ENCODE data around the gene CTAG1B.

The CTAG1B gene

DNA sequence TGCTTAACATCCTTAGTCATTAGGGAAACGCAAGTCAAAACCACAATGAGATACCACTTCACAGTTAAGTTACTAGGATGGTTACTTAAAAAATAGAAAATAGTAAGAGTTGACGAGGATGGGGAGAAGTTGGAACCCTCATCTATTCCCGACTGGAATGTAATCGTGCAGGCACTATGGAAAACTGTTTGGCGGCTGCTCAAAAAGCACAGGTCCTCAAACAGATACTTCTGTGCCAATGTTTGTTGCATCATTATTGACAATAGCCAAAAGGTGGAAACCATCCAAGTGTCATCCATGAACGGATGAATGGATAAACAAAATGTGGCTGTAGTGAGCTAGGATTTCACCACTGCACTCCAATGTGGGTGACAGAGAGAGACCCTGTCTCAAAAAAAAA, 11.7 kb downstream of the CTAG1B start:
- no peak for DNase-seq (ENCODE audit: low read depth in 2 of 2)
- H3K4me3 ChIP-seq (replicated peaks in 1 of 2; ENCODE audit: low read depth in 2 of 2, low read length in 2 of 2): no peak overlapping the region
- TF ChIP-seq, protein P1, sequence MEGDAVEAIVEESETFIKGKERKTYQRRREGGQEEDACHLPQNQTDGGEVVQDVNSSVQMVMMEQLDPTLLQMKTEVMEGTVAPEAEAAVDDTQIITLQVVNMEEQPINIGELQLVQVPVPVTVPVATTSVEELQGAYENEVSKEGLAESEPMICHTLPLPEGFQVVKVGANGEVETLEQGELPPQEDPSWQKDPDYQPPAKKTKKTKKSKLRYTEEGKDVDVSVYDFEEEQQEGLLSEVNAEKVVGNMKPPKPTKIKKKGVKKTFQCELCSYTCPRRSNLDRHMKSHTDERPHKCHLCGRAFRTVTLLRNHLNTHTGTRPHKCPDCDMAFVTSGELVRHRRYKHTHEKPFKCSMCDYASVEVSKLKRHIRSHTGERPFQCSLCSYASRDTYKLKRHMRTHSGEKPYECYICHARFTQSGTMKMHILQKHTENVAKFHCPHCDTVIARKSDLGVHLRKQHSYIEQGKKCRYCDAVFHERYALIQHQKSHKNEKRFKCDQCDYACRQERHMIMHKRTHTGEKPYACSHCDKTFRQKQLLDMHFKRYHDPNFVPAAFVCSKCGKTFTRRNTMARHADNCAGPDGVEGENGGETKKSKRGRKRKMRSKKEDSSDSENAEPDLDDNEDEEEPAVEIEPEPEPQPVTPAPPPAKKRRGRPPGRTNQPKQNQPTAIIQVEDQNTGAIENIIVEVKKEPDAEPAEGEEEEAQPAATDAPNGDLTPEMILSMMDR (IDR thresholded peaks at IDR 0.05; ENCODE audit: low read depth, low read length): no peak

DNA sequence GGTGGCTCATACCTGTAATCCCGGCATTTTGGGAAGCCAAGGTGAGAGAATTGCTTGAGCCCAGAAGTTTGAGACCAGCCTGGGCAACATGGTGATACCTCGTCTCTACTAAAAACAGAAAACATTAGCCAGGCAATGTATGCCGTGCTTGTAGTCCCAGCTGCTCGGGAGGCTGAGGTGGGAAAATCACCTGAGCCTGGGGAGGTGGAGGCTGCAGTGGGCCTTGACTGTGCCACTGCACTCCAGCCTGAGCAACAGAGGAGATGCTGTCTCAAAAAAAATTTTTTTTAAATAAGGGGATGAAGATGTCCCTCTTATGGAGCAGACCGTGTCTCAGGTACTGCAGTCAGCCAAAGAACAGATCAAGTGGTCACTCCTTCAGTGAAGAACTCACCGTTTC, 13.5 kb downstream of the CTAG1B start:
- H3K4me3 ChIP-seq (replicated peaks in 1 of 2; ENCODE audit: low read depth in 2 of 2, low read length in 2 of 2): no peak overlapping the region
- DNase-seq (ENCODE audit: low read depth in 2 of 2): no peak
- TF ChIP-seq, protein P1 (IDR thresholded peaks at IDR 0.05; ENCODE audit: low read depth, low read length): no peak

DNA sequence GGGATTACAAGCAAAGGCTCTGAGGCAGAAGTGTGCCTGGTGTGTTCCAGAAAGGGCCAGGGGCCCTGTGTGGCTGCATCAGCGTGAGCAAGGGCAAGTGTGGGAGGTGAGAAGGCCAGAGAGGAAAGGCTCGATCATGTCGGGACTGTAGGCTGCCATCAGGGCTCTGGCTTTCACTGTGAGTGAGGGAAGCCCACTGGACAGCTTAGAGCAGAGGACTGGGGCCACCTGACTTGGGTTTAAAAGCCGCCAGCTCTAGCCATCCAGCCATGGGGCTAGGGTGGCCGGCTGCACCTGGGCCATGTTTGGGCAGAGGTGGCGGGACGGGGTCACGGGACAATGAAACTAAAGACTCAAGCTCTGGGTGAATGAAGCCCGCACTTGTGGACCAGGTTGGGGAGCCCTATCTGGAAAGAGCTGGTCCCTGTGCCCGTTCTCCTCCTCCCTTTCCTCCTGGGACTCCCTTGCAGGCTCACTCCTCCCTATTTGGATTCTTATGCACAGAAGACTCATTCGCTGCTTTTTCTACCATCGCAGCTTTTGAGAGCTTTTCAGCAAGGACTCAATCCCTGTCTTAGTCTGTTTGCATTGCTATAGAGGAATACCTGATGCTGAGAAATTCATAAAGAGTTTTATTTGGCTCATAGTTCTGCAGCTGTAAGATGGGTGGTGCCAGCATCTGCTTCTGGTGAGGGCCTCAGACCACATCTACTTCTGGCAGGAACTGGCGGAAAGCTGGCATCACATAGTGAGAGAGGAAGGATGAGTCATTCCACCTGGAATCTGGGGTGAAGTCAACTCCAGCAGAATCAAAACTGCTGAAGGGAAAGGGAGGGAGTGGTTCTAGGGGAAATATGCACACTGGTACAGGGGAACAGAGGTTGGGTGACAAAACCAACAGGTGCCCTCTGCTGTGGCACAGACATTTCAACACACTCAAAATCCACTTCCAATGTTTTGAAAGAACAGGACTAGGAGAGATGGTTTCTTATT, 15.3 kb downstream of the CTAG1B start:
- no peak overlapping the region for H3K4me3 ChIP-seq (replicated peaks in 1 of 2; ENCODE audit: low read depth in 2 of 2, low read length in 2 of 2)
- TF ChIP-seq, protein P1 (IDR thresholded peaks at IDR 0.05; ENCODE audit: low read depth, low read length): no peak
- DNase-seq (ENCODE audit: low read depth in 2 of 2): peak; percentile 57 to 68

DNA sequence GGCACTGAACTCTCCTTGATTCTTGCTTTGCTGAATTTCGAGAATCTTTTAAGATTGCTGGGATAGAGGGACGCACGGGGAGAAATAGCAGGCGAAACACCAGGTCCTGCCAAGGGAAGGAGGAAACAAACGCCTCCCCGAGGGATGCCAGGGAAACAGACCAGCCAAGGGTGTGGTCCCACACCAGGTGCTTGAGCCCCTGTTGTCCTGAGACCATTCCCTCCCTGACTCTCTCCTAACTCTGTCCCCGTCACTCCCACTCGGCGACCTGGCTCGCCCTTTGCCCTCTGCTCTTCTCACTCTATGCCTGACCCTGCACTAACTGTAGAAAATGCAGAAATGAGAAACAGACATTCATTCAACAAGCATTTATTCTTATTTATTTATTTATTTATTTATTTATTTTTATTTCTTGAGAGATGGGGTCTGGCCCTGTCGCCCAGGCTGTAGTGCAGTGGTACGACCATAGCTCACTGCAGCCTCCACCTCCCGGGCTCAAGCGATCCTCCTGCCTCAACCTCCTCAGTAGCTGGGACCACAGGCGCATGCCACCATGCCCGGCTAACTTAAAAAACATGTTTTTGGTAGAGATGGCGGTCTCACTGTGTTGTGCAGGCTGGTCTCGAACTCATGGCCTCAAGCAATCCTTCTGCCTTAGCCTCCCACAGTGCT, 16.2 kb downstream of the CTAG1B start:
- TF ChIP-seq, protein P1 (IDR thresholded peaks at IDR 0.05; ENCODE audit: low read depth, low read length): no peak
- H3K4me3 ChIP-seq (replicated peaks in 1 of 2; ENCODE audit: low read depth in 2 of 2, low read length in 2 of 2): no peak overlapping the region
- no peak for DNase-seq (ENCODE audit: low read depth in 2 of 2)

DNA sequence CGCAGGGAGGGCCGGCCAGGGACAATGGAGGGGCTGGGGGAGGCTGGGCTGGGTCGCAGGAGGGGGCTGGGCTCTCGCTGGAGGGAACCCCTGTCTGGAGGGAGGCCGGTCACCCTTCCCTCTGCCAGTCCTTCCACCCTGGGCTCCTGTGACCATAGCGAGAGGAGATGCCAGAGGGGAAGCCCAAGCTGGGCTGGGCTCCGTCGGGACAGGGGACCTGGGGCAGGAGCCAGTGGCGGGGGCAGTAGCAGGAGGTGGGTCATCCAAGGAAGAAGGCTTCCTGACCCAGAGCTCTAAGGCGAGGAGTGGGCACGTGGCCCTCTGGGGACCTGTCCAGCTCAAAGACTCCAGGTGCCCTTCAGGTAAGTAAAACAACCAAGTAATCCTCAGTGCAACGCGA, 16.9 kb downstream of the CTAG1B start:
- DNase-seq (ENCODE audit: low read depth in 2 of 2): no peak
- no peak overlapping the region for H3K4me3 ChIP-seq (replicated peaks in 1 of 2; ENCODE audit: low read depth in 2 of 2, low read length in 2 of 2)
- TF ChIP-seq, protein P1 (IDR thresholded peaks at IDR 0.05; ENCODE audit: low read depth, low read length): no peak

DNA sequence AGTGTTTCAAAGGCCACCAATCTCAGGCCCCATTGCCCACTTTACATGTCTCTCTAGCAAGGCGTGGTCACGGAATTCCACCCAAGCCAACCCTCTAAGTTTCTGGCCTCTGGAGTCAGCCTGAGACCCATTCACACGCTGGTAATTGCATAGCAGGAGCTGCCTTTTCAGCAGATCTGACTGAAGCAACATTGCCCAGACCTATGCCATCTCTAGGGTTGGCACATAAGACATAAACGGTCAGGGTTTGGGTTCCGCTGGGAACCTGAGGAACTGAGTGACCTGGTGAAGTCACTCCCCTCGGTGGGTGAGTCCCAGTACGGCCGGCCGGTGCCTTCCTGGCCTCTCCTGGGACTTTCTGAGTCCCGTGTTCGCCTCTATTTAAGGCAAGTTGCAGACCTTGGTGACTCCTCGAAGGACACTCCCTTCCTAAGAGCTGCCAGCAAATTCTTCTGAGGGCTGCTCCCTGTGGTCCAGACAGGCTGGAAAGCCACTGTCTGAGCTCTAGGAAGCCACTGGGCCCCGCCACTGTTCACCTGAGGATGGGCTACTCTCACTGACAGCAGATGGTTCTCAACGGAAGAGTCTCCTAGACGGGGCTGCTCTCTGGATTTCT, 18.2 kb downstream of the CTAG1B start:
- no peak overlapping the region for H3K4me3 ChIP-seq (replicated peaks in 1 of 2; ENCODE audit: low read depth in 2 of 2, low read length in 2 of 2)
- TF ChIP-seq, protein P1 (IDR thresholded peaks at IDR 0.05; ENCODE audit: low read depth, low read length): no peak
- DNase-seq (ENCODE audit: low read depth in 2 of 2): peak; percentile 13 to 34
